WTC11 (cell line): Measurements from ENCODE around the gene CLEC4M. TPM values are rescaled to one million over a fixed set of nuclear protein-coding genes. Genes with fewer than 3 reads are reported as not detected.
"Not testable (repeated sequence)": the region's sequence is repeated elsewhere in the genome, so short reads cannot be mapped to it uniquely, and the experiment has no call there.

ENCODE experiments used
- ATAC-seq: fragments of 200-7000 bp; cut with Tn5 transposase; 2 replicates; pipeline ENCODE4 v1.10.0; 2021; ENCODE audit warnings: mild to moderate bottlenecking, moderate library complexity
- CTCF ChIA-PET: fragments of 300-600 bp; sonication (Branson Sonifier 250); formaldehyde crosslinking; loops from one replicate; lab custom pipeline; 2021; ENCODE audit warnings: antibody characterized with exemption; lab: Charles Lee
- POLR2A ChIA-PET: fragments of 350-600 bp; sonication (Branson Sonifier 250); formaldehyde crosslinking; loops from one replicate; lab custom pipeline; 2021; ENCODE audit warnings: antibody characterized with exemption; lab: Charles Lee
- DNase-seq: peaks from one replicate; pipeline ENCODE4 v3.0.0; 2021; ENCODE audit warnings: low spot score
- H3K27ac Mint-ChIP-seq: 2 replicates; pipeline ENCODE4 v1.8.0; 2021; ENCODE audit warnings: mixed read lengths
- H3K27me3 Mint-ChIP-seq: 2 replicates; pipeline ENCODE4 v1.8.0; 2021; ENCODE audit warnings: low read depth, mild to moderate bottlenecking, moderate library complexity, mixed read lengths
- H3K36me3 Mint-ChIP-seq: 2 replicates; pipeline ENCODE4 v1.8.0; 2021; ENCODE audit warnings: mixed read lengths
- H3K4me1 Mint-ChIP-seq: 2 replicates; pipeline ENCODE4 v1.8.0; 2022; ENCODE audit warnings: mixed read lengths
- H3K4me3 Mint-ChIP-seq: 2 replicates; pipeline ENCODE4 v1.8.0; 2021; ENCODE audit warnings: mild to moderate bottlenecking, moderate library complexity, mixed read lengths
- H3K9me3 Mint-ChIP-seq: 2 replicates; pipeline ENCODE4 v1.8.0; 2021; ENCODE audit warnings: mixed read lengths
- CBFB ChIP-seq: sonication (generic); formaldehyde crosslinking; IDR thresholded peaks from 2 replicates; pipeline ENCODE4 v1.8.1; 2022; ENCODE audit warnings: mild to moderate bottlenecking, low read depth, missing genetic modification reagents
- CTCF ChIP-seq: fragments of 200-600 bp; IDR thresholded peaks from 2 replicates; pipeline ENCODE4 v1.8.0; 2022; ENCODE audit warnings: antibody characterized with exemption
- ESRRA ChIP-seq: sonication (generic); formaldehyde crosslinking; IDR thresholded peaks from 2 replicates; pipeline ENCODE4 v1.8.1; 2022; ENCODE audit warnings: mild to moderate bottlenecking, missing genetic modification reagents, borderline replicate concordance
- FOXP4 ChIP-seq: sonication (generic); formaldehyde crosslinking; IDR thresholded peaks from 2 replicates; pipeline ENCODE4 v1.8.0; 2022; ENCODE audit warnings: mild to moderate bottlenecking, missing genetic modification reagents
- NR3C1 ChIP-seq: sonication (generic); formaldehyde crosslinking; conservative IDR thresholded peaks from 2 replicates; pipeline ENCODE4 v1.8.1; 2023; ENCODE audit warnings: low read depth, mild to moderate bottlenecking, missing genetic modification reagents
- PRRX2 ChIP-seq: fragments of 250-450 bp; sonication (Bioruptor Pico); IDR thresholded peaks from 2 replicates; pipeline ENCODE4 v1.8.0; 2021; ENCODE audit warnings: mild to moderate bottlenecking
- RELA ChIP-seq: sonication (generic); formaldehyde crosslinking; IDR thresholded peaks from 2 replicates; pipeline ENCODE4 v1.8.1; 2022; ENCODE audit warnings: missing genetic modification reagents, mild to moderate bottlenecking, borderline replicate concordance
- STAT6 ChIP-seq: sonication (generic); formaldehyde crosslinking; conservative IDR thresholded peaks from 2 replicates; pipeline ENCODE4 v1.8.1; 2023; ENCODE audit warnings: mild to moderate bottlenecking, low read depth, missing genetic modification reagents, moderate library complexity
- TEAD1 ChIP-seq: sonication (generic); formaldehyde crosslinking; IDR thresholded peaks from 2 replicates; pipeline ENCODE4 v1.8.0; 2022; ENCODE audit warnings: mild to moderate bottlenecking, missing genetic modification reagents
- TP53 ChIP-seq: sonication (generic); formaldehyde crosslinking; IDR thresholded peaks from 2 replicates; pipeline ENCODE4 v1.8.1; 2023; ENCODE audit warnings: mild to moderate bottlenecking, missing genetic modification reagents
- ZNF263 ChIP-seq: sonication (generic); formaldehyde crosslinking; IDR thresholded peaks from 2 replicates; pipeline ENCODE4 v1.8.1; 2022; ENCODE audit warnings: low read depth, mild to moderate bottlenecking, moderate library complexity, missing genetic modification reagents
- ZNF423 ChIP-seq: fragments of 250-450 bp; sonication (Bioruptor Pico); IDR thresholded peaks from 2 replicates; pipeline ENCODE4 v2.1.2; 2022; ENCODE audit warnings: mild to moderate bottlenecking, moderate library complexity
- total RNA-seq: library from RNA; stranded (reverse); gene quantifications from 3 replicates; pipeline ENCODE4 v1.2.3, GENCODE V29; 2021
- TF ChIP-seq, protein P1 (sequence below): sonication (generic); formaldehyde crosslinking; IDR thresholded peaks from 2 replicates; pipeline ENCODE4 v1.8.1; 2023; ENCODE audit warnings: mild to moderate bottlenecking, missing genetic modification reagents, moderate library complexity
- TF ChIP-seq, protein P2 (sequence below): sonication (generic); formaldehyde crosslinking; IDR thresholded peaks from 2 replicates; pipeline ENCODE4 v1.8.1; 2023; ENCODE audit warnings: mild to moderate bottlenecking, missing genetic modification reagents, moderate library complexity

The CLEC4M gene
- total RNA-seq, 1 experiment from 2014 or later, result not detected

GRCh38 chr19:7763696-7764095 lies 653 bp downstream of the CLEC4M start (continued):
- TF ChIP-seq, protein P1, sequence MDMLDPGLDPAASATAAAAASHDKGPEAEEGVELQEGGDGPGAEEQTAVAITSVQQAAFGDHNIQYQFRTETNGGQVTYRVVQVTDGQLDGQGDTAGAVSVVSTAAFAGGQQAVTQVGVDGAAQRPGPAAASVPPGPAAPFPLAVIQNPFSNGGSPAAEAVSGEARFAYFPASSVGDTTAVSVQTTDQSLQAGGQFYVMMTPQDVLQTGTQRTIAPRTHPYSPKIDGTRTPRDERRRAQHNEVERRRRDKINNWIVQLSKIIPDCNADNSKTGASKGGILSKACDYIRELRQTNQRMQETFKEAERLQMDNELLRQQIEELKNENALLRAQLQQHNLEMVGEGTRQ, result no peak
- TF ChIP-seq, protein P2, sequence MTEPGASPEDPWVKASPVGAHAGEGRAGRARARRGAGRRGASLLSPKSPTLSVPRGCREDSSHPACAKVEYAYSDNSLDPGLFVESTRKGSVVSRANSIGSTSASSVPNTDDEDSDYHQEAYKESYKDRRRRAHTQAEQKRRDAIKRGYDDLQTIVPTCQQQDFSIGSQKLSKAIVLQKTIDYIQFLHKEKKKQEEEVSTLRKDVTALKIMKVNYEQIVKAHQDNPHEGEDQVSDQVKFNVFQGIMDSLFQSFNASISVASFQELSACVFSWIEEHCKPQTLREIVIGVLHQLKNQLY (CRISPR knock-in tag), result no peak
- no peak for TF ChIP-seq STAT6 (CRISPR knock-in tag)

- peaks cover 12% of the 10 kb centered on the region for H3K4me1 Mint-ChIP-seq
- H3K36me3 Mint-ChIP-seq, result peaks cover 13% of the 10 kb centered on the region
- H3K27ac Mint-ChIP-seq, DNase-seq, POLR2A ChIA-PET, ATAC-seq, H3K4me3 Mint-ChIP-seq: not testable (repeated sequence)
- peaks cover 24% of the 10 kb centered on the region for H3K27me3 Mint-ChIP-seq
- CTCF ChIA-PET, result interaction anchor here (1.2 kb wide), 1 partner anchor 83 kb away, joined by 4 read pairs; the partner anchor contains the start of gene TRAPPC5
- peaks cover 33% of the 10 kb centered on the region for H3K9me3 Mint-ChIP-seq
Measured at GRCh38 chr19:7764157-7764556, 1.1 kb downstream of the CLEC4M start.

- POLR2A ChIA-PET, H3K36me3 Mint-ChIP-seq, DNase-seq, H3K27ac Mint-ChIP-seq, ATAC-seq, H3K4me3 Mint-ChIP-seq: not testable (repeated sequence)
- peaks cover 24% of the 10 kb centered on the region for H3K9me3 Mint-ChIP-seq
- H3K4me1 Mint-ChIP-seq, result peaks cover 12% of the 10 kb centered on the region
- peaks cover 17% of the 10 kb centered on the region for H3K27me3 Mint-ChIP-seq
- CTCF ChIA-PET, result interaction anchor here (1.2 kb wide), 1 partner anchor 84 kb away, joined by 4 read pairs; the partner anchor contains the start of gene TRAPPC5
Measured at GRCh38 chr19:7765043-7765442, 2.0 kb downstream of the CLEC4M start.

- no peak overlapping the region for H3K4me3 Mint-ChIP-seq
- no peak for TF ChIP-seq NR3C1 (CRISPR knock-in tag)
- TF ChIP-seq FOXP4, result no peak
- no peak for TF ChIP-seq TEAD1 (CRISPR knock-in tag)
- no peak for TF ChIP-seq ESRRA
- no peak for TF ChIP-seq RELA (CRISPR knock-in tag)
- no peak for TF ChIP-seq TP53 (CRISPR knock-in tag)
- no peak for TF ChIP-seq PRRX2 (CRISPR knock-in tag)
- no peak for TF ChIP-seq CBFB (CRISPR knock-in tag)
- TF ChIP-seq ZNF423 (CRISPR knock-in tag), result no peak
- no peak for TF ChIP-seq CTCF
- TF ChIP-seq ZNF263 (CRISPR knock-in tag), result no peak
- TF ChIP-seq, all 79 proteins: peak for 0
- Mint-ChIP-seq H3K27ac (no peak overlapping the region), H3K27me3 (peaks cover 15% of the 10 kb centered on the region), H3K4me1 (peaks cover 12% of the 10 kb centered on the region), H3K9me3 (peaks cover 14% of the 10 kb centered on the region), H3K36me3 (peaks cover 7% of the 10 kb centered on the region)
- DNase-seq (no peak), ATAC-seq (no peak)
- POLR2A ChIA-PET, result no interaction called here
- CTCF ChIA-PET, result interaction anchor here (2.2 kb wide), 1 partner anchor 86 kb away, joined by 9 read pairs; the partner anchor contains the start of gene TRAPPC5
Measured at GRCh38 chr19:7766535-7766934, 3.5 kb downstream of the CLEC4M start.
